ENCODE data around the gene FOXL2NB. TPM values are rescaled to one million over a fixed set of nuclear protein-coding genes. Genes with fewer than 3 reads are reported as not detected.

Gene FOXL2NB
- total RNA-seq, 4 donors from 2014 or later = 0.26 TPM; not detected in 3

DNA sequence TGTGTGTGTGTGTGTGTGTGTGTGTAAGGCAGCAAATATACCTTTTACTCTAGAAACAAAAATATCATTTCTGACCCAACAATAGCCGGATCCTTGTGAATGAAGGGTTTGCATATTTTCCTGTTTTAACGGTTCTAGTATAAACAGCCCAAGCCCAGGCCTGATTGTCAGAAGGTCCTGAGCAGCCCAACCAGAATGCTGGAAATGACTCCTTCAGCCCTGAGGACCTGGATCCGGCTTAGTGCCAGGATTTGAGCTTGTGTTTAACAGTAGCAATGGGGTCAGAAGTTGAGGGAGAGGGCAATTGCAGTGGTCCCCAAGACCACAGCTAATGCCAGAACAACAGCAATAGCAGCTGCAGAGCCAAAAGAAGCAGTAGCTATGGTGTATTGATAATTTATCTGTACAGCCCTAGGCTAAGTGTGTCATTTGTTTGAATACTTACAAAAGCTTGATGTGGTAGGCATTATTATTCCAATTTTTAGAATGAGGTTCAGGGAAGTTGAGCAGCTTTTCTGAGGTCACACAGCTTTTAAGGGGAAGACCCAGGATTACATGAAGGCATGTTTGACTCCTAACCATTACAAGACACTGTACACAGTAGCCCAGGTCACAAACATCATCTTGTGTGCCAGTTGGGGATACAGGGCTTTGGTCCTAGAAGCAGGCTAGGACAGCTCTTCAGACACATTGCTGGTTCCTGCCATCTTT, 12.9 kb upstream of the FOXL2NB start:
- Histone ChIP-seq H3K4me3 (no peak overlapping the region), H3K4me1 (peaks cover 35% of the 10 kb centered on the region), H3K36me3 (no peaks in the 10 kb centered on the region), H3K27me3 (peaks cover 44% of the 10 kb centered on the region), H3K9me3 (no peaks in the 10 kb centered on the region), H3K27ac (no peak overlapping the region)
- no peak for DNase-seq (ENCODE audit: low spot score in 2 of 2)
- TF ChIP-seq POLR2A (IDR thresholded peaks at IDR 0.05) (no peak), POLR2AphosphoS5 (IDR thresholded peaks at IDR 0.05) (no peak), EP300 (IDR thresholded peaks at IDR 0.05) (no peak)
- TF ChIP-seq, protein P1, sequence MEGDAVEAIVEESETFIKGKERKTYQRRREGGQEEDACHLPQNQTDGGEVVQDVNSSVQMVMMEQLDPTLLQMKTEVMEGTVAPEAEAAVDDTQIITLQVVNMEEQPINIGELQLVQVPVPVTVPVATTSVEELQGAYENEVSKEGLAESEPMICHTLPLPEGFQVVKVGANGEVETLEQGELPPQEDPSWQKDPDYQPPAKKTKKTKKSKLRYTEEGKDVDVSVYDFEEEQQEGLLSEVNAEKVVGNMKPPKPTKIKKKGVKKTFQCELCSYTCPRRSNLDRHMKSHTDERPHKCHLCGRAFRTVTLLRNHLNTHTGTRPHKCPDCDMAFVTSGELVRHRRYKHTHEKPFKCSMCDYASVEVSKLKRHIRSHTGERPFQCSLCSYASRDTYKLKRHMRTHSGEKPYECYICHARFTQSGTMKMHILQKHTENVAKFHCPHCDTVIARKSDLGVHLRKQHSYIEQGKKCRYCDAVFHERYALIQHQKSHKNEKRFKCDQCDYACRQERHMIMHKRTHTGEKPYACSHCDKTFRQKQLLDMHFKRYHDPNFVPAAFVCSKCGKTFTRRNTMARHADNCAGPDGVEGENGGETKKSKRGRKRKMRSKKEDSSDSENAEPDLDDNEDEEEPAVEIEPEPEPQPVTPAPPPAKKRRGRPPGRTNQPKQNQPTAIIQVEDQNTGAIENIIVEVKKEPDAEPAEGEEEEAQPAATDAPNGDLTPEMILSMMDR (IDR thresholded peaks at IDR 0.05) = no peak
- 57% methylated on average over 3 of the region's 3 CpGs for WGBS

DNA sequence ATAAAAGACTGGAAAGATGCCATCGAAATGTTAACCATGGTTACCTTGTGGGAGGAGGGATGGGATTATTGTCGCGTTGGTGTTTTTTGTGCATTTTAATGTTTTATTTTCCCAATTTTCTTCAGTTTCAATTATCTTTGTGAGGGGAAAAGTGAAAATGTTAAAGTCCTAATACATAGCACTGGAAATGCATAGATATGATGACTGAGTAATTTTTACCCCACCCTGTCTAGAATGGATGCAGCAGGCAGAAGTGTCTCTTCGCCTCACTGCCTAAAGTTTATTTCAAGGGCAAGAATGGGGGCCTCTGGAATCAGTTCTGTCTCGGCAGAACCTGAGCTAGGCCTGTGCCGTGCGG, 11.5 kb upstream of the FOXL2NB start:
- Histone ChIP-seq H3K4me1 (peaks cover 45% of the 10 kb centered on the region), H3K36me3 (no peaks in the 10 kb centered on the region), H3K9me3 (no peaks in the 10 kb centered on the region), H3K4me3 (peak overlapping the region; percentile 39), H3K27me3 (peaks cover 57% of the 10 kb centered on the region), H3K27ac (no peak overlapping the region)
- TF ChIP-seq POLR2A (IDR thresholded peaks at IDR 0.05) (no peak), EP300 (IDR thresholded peaks at IDR 0.05) (no peak), POLR2AphosphoS5 (IDR thresholded peaks at IDR 0.05) (no peak)
- TF ChIP-seq, protein P1 (IDR thresholded peaks at IDR 0.05) = no peak
- no peak for DNase-seq (ENCODE audit: low spot score in 2 of 2)
- 75% methylated on average over 7 of the region's 7 CpGs for WGBS

DNA sequence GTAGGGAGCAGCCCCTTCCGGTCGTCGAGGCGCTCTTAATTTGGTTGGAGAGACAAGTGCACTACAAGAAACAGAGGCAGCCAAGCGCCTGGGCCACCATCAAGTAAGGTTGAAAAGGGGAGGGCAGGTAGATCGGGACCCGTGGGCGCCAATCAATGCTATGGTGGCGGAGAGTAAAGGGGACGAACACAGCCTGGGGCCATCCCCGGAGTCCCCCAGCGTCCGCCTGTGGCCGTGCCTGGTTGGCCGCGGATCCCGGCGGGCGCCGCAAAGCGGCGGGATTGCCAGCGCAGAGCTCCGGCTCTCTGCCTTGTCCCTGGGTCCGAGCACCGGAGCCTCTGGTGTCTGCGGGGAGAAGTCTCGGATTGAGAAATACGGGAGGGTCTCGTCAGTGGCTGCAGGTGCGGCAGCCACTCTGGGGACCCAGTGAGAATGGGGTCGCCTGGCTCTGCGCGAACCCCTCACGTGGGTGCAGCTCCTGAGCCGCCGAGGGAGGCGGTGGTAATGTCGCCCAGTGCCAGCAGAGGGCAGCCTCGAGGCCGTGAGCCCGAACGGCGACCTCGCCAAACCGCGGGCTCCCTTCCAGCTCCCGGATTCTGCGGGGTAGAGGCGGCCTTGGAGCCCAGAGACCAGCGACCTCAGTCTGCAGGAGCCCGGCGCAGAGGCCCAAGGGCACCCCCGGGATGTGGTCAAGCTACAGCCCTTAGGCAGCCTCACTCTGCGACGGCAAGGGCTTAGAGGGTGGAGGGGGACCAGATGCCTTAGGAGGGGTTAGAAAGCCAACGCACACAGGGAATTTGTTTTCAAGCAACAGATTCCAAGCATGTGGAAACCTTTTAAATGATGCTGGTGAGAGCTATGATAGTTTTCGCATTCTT, 10.9 kb upstream of the FOXL2NB start:
- Histone ChIP-seq H3K4me1 (peaks cover 45% of the 10 kb centered on the region), H3K27ac (no peak overlapping the region), H3K9me3 (no peaks in the 10 kb centered on the region), H3K36me3 (no peaks in the 10 kb centered on the region), H3K27me3 (peaks cover 57% of the 10 kb centered on the region), H3K4me3 (peak overlapping the region; percentile 39)
- 12% methylated on average over 35 of the region's 58 CpGs for WGBS
- TF ChIP-seq POLR2AphosphoS5 (IDR thresholded peaks at IDR 0.05) (no peak), POLR2A (IDR thresholded peaks at IDR 0.05) (no peak), EP300 (IDR thresholded peaks at IDR 0.05) (no peak)
- TF ChIP-seq, protein P1 (IDR thresholded peaks at IDR 0.05) = peak; percentile 66 to 98
- peak in 1 of 2 donors; percentile 79 for DNase-seq (ENCODE audit: low spot score in 2 of 2)

DNA sequence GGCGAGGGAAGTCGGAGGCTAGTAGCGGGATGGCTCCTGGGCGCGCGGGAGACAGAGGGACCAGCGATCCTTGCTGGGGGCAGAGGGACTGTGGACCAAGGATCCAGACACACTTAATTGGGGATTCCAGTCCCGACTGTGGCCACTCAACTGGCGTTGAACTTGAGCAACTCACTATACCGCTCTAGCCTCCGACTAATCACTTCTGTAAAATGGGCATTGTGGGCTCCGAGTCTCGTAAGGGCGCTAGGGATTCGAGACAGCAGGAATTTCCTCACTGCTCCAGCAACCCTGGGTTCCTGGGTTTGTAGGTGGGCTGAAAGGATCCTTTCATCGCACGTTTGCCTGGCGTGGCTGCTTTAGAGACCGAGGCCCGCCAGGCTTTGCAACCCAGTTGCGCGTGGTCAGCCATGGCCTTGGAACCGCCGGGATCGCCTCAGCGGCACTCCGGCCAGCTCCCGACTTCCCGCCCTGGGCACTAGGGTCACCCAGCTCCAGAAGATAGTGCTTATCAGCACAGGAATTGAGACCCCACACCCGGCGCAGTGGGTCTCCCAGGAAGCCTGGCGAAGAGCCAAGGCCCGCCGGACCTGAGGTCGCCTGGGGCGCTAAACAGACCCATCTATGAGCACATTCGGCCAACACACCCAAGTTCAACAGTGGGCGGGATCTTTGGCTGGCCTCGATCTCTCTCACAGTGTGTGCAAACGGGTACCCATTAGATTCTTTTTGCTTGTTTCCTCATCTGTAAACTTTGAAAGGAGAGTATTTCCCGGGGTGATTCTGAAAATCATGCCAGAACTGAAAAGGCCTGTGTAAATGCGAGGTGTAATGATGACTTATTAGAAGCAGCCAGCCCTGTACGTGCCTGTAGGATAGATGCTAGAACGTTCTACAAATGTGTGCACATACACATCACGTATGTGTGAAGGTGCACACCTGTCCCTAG, 10.0 kb upstream of the FOXL2NB start:
- DNase-seq (ENCODE audit: low spot score in 2 of 2) = no peak
- TF ChIP-seq, protein P1 (IDR thresholded peaks at IDR 0.05) = no peak
- TF ChIP-seq EP300 (IDR thresholded peaks at IDR 0.05) (no peak), POLR2AphosphoS5 (IDR thresholded peaks at IDR 0.05) (no peak), POLR2A (IDR thresholded peaks at IDR 0.05) (no peak)
- Histone ChIP-seq H3K4me1 (peaks cover 45% of the 10 kb centered on the region), H3K9me3 (no peaks in the 10 kb centered on the region), H3K27me3 (peaks cover 65% of the 10 kb centered on the region), H3K27ac (no peak overlapping the region), H3K4me3 (peak overlapping the region; percentile 39), H3K36me3 (no peaks in the 10 kb centered on the region)
- WGBS = 14% methylated on average over 26 of the region's 45 CpGs
